ENCODE data around the gene C1orf105. TPM values are rescaled to one million over a fixed set of nuclear protein-coding genes. Genes with fewer than 3 reads are reported as not detected.
A peak's percentile ranks its signal among the peaks of the same experiment; 100 is the strongest.

Gene C1orf105
- total and polyA plus RNA-seq, 10 of the 15 experiments (the other 5 are each of a cell fraction or from before 2014, with no cell fraction given) = not detected

- TF ChIP-seq REST (IDR thresholded peaks at IDR 0.05; ENCODE audit: low read depth, low read length) (no peak), HDAC2 (IDR thresholded peaks at IDR 0.05) (no peak), ZBTB11 (CRISPR knock-in tag; IDR thresholded peaks at IDR 0.05) (no peak), CBFB (IDR thresholded peaks at IDR 0.05; ENCODE audit: low read depth) (no peak), CHD1 (IDR thresholded peaks at IDR 0.05; ENCODE audit: low read depth, low read length) (no peak), MLLT1 (IDR thresholded peaks at IDR 0.05) (0 out of 2 replicates have a peak, but pooled peaks have one; percentile 28), JUND (IDR thresholded peaks at IDR 0.05; ENCODE audit: low read depth, low read length) (no peak), TARDBP (IDR thresholded peaks at IDR 0.05; ENCODE audit: borderline replicate concordance) (no peak), MXI1 (IDR thresholded peaks at IDR 0.05; ENCODE audit: low read depth, low read length) (no peak), IKZF1 (conservative IDR thresholded peaks at IDR 0.05) (0 out of 2 replicates have a peak, but pooled peaks have one; percentile 23), SUZ12 (IDR thresholded peaks at IDR 0.05; ENCODE audit: unreplicated experiment) (no peak), JUNB (IDR thresholded peaks at IDR 0.05) (no peak), ATF2 (IDR thresholded peaks at IDR 0.05; ENCODE audit: low read length) (peak; percentile 42; the same call in 1 of the 2 replicates), CREM (IDR thresholded peaks at IDR 0.05; ENCODE audit: low read depth) (no peak), RELB (IDR thresholded peaks at IDR 0.05; ENCODE audit: low read depth) (peak; percentile 28; the same call in 1 of the 2 replicates), HDGF (IDR thresholded peaks at IDR 0.05) (no peak), TCF3 (IDR thresholded peaks at IDR 0.05; ENCODE audit: borderline replicate concordance, insufficient read depth, low read depth, low read length) (no peak), YY1 (IDR thresholded peaks at IDR 0.05; ENCODE audit: low read depth, low read length) (peak; percentile 49; the same call in 1 of the 2 replicates), RCOR1 (conservative IDR thresholded peaks at IDR 0.05; ENCODE audit: low read depth, low read length) (no peak)
Measured at GRCh38 chr1:172398970-172399755, 21.3 kb upstream of the C1orf105 start (continued).

All from GM12878 (cell line).